ENCODE data around the gene ARRDC4. TPM values are rescaled to one million over a fixed set of nuclear protein-coding genes. Genes with fewer than 3 reads are reported as not detected.

The ARRDC4 gene
- total RNA-seq, 2 experiments from 2014 or later, result 0.88 to 1.1 TPM

GRCh38 chr15:98002419-98002818, 41.9 kb downstream of the ARRDC4 start:
- H3K9me3 Mint-ChIP-seq (ENCODE audit: low read depth), result no peaks in the 10 kb centered on the region
- DNase-seq, result no peak
- no peak overlapping the region for H3K4me3 Mint-ChIP-seq
- intact Hi-C loops (cut with DNase I, micrococcal nuclease), result no loop called here
- no peaks in the 10 kb centered on the region for H3K27me3 Mint-ChIP-seq
- no peaks in the 10 kb centered on the region for H3K4me1 Mint-ChIP-seq
- no peaks in the 10 kb centered on the region for H3K36me3 Mint-ChIP-seq (ENCODE audit: low read depth)
- POLR2A ChIA-PET, result no interaction called here
- no peak overlapping the region for H3K27ac Mint-ChIP-seq
- CTCF ChIA-PET, result no interaction called here
- no peak for ATAC-seq

GRCh38 chr15:98002866-98003265, 42.4 kb downstream of the ARRDC4 start:
- intact Hi-C loops (cut with DNase I, micrococcal nuclease), result no loop called here
- ATAC-seq (no peak), DNase-seq (no peak)
- ChIA-PET POLR2A (no interaction called here), CTCF (interaction anchor here (0.6 kb wide), 1 partner anchor 341 kb away, joined by 3 read pairs; no protein-coding TSS in a partner anchor)
- H3K27me3 Mint-ChIP-seq, result no peaks in the 10 kb centered on the region
- H3K36me3 Mint-ChIP-seq (ENCODE audit: low read depth), result no peaks in the 10 kb centered on the region
- no peak overlapping the region for H3K27ac Mint-ChIP-seq
- no peak overlapping the region for H3K4me3 Mint-ChIP-seq
- no peaks in the 10 kb centered on the region for H3K9me3 Mint-ChIP-seq (ENCODE audit: low read depth)
- no peaks in the 10 kb centered on the region for H3K4me1 Mint-ChIP-seq

- Mint-ChIP-seq H3K27me3 (no peaks in the 10 kb centered on the region), H3K27ac (no peak overlapping the region), H3K9me3 (ENCODE audit: low read depth) (no peaks in the 10 kb centered on the region), H3K4me1 (no peaks in the 10 kb centered on the region), H3K4me3 (no peak overlapping the region), H3K36me3 (ENCODE audit: low read depth) (no peaks in the 10 kb centered on the region)
- no peak for DNase-seq
- ChIA-PET CTCF (interaction anchor here (0.6 kb wide), 1 partner anchor 342 kb away, joined by 3 read pairs; no protein-coding TSS in a partner anchor), POLR2A (no interaction called here)
- intact Hi-C loops (cut with DNase I, micrococcal nuclease), result no loop called here
- no peak for ATAC-seq
Observed at GRCh38 chr15:98003518-98003917, 43.0 kb downstream of the ARRDC4 start.

GRCh38 chr15:98003996-98004395, 43.5 kb downstream of the ARRDC4 start:
- no peak overlapping the region for H3K4me3 Mint-ChIP-seq
- POLR2A ChIA-PET, result no interaction called here
- intact Hi-C loops (cut with DNase I, micrococcal nuclease), result no loop called here
- CTCF ChIA-PET, result no interaction called here
- no peak for DNase-seq
- H3K9me3 Mint-ChIP-seq (ENCODE audit: low read depth), result no peaks in the 10 kb centered on the region
- H3K36me3 Mint-ChIP-seq (ENCODE audit: low read depth), result no peaks in the 10 kb centered on the region
- H3K27me3 Mint-ChIP-seq, result no peaks in the 10 kb centered on the region
- no peaks in the 10 kb centered on the region for H3K4me1 Mint-ChIP-seq
- ATAC-seq, result no peak
- no peak overlapping the region for H3K27ac Mint-ChIP-seq

- DNase-seq (no peak), ATAC-seq (no peak)
- H3K27me3 Mint-ChIP-seq, result no peaks in the 10 kb centered on the region
- H3K4me3 Mint-ChIP-seq, result no peak overlapping the region
- H3K4me1 Mint-ChIP-seq, result no peaks in the 10 kb centered on the region
- no peak overlapping the region for H3K27ac Mint-ChIP-seq
- CTCF ChIA-PET, result no interaction called here
- no peaks in the 10 kb centered on the region for H3K36me3 Mint-ChIP-seq (ENCODE audit: low read depth)
- intact Hi-C loops (cut with DNase I, micrococcal nuclease), result no loop called here
- H3K9me3 Mint-ChIP-seq (ENCODE audit: low read depth), result no peaks in the 10 kb centered on the region
- POLR2A ChIA-PET, result no interaction called here
Observed at GRCh38 chr15:98005659-98006058, 45.2 kb downstream of the ARRDC4 start.

- Mint-ChIP-seq H3K4me3 (no peak overlapping the region), H3K4me1 (no peaks in the 10 kb centered on the region), H3K27ac (no peak overlapping the region), H3K27me3 (peaks cover 4% of the 10 kb centered on the region), H3K9me3 (ENCODE audit: low read depth) (no peaks in the 10 kb centered on the region), H3K36me3 (ENCODE audit: low read depth) (no peaks in the 10 kb centered on the region)
- ATAC-seq (no peak), DNase-seq (no peak)
- intact Hi-C loops (cut with DNase I, micrococcal nuclease), result no loop called here
- ChIA-PET CTCF (no interaction called here), POLR2A (no interaction called here)
Observed at GRCh38 chr15:98009169-98009568, 48.7 kb downstream of the ARRDC4 start.

- H3K4me3 Mint-ChIP-seq, result no peak overlapping the region
- ATAC-seq, result no peak
- no peak overlapping the region for H3K27ac Mint-ChIP-seq
- H3K36me3 Mint-ChIP-seq (ENCODE audit: low read depth), result no peaks in the 10 kb centered on the region
- no peak for DNase-seq
- ChIA-PET POLR2A (no interaction called here), CTCF (interaction anchor here (0.6 to 0.7 kb wide), 2 partner anchors 93 to 160 kb away, joined by 3 read pairs; no protein-coding TSS in a partner anchor)
- H3K9me3 Mint-ChIP-seq (ENCODE audit: low read depth), result no peaks in the 10 kb centered on the region
- H3K4me1 Mint-ChIP-seq, result no peaks in the 10 kb centered on the region
- intact Hi-C loops (cut with DNase I, micrococcal nuclease), result no loop called here
- H3K27me3 Mint-ChIP-seq, result peaks cover 4% of the 10 kb centered on the region
Observed at GRCh38 chr15:98009971-98010370, 49.5 kb downstream of the ARRDC4 start.

GRCh38 chr15:98012354-98012753, 51.9 kb downstream of the ARRDC4 start:
- ChIA-PET CTCF (no interaction called here), POLR2A (no interaction called here)
- Mint-ChIP-seq H3K27ac (no peak overlapping the region), H3K9me3 (ENCODE audit: low read depth) (no peaks in the 10 kb centered on the region), H3K4me1 (no peaks in the 10 kb centered on the region), H3K27me3 (peaks cover 4% of the 10 kb centered on the region), H3K4me3 (no peak overlapping the region), H3K36me3 (ENCODE audit: low read depth) (no peaks in the 10 kb centered on the region)
- ATAC-seq (no peak), DNase-seq (no peak)
- intact Hi-C loops (cut with DNase I, micrococcal nuclease), result no loop called here

- no peaks in the 10 kb centered on the region for H3K4me1 Mint-ChIP-seq
- CTCF ChIA-PET, result interaction anchor here (1.5 kb wide), 1 partner anchor 14 kb away, joined by 3 read pairs; no protein-coding TSS in a partner anchor
- no peaks in the 10 kb centered on the region for H3K36me3 Mint-ChIP-seq (ENCODE audit: low read depth)
- H3K9me3 Mint-ChIP-seq (ENCODE audit: low read depth), result no peaks in the 10 kb centered on the region
- H3K4me3 Mint-ChIP-seq, result no peak overlapping the region
- DNase-seq, result no peak
- H3K27ac Mint-ChIP-seq, result no peak overlapping the region
- no peak for ATAC-seq
- intact Hi-C loops (cut with DNase I, micrococcal nuclease), result no loop called here
- POLR2A ChIA-PET, result no interaction called here
- H3K27me3 Mint-ChIP-seq, result peaks cover 4% of the 10 kb centered on the region
Observed at GRCh38 chr15:98013631-98014030, 53.1 kb downstream of the ARRDC4 start.

GRCh38 chr15:98017150-98017964, 56.9 kb downstream of the ARRDC4 start:
- Mint-ChIP-seq H3K27ac (no peak overlapping the region), H3K4me1 (no peaks in the 10 kb centered on the region), H3K4me3 (no peak overlapping the region), H3K27me3 (no peaks in the 10 kb centered on the region), H3K36me3 (ENCODE audit: low read depth) (no peaks in the 10 kb centered on the region), H3K9me3 (ENCODE audit: low read depth) (no peaks in the 10 kb centered on the region)
- CTCF ChIA-PET, result no interaction called here
- DNase-seq, result no peak
- ATAC-seq, result no peak
- intact Hi-C loops (cut with DNase I, micrococcal nuclease), result no loop called here
- POLR2A ChIA-PET, result no interaction called here

- intact Hi-C loops (cut with DNase I, micrococcal nuclease), result no loop called here
- H3K9me3 Mint-ChIP-seq (ENCODE audit: low read depth), result no peaks in the 10 kb centered on the region
- no peaks in the 10 kb centered on the region for H3K4me1 Mint-ChIP-seq
- H3K4me3 Mint-ChIP-seq, result no peak overlapping the region
- H3K27ac Mint-ChIP-seq, result no peak overlapping the region
- CTCF ChIA-PET, result no interaction called here
- peaks cover 3% of the 10 kb centered on the region for H3K27me3 Mint-ChIP-seq
- no peak for ATAC-seq
- no peak for DNase-seq
- no peaks in the 10 kb centered on the region for H3K36me3 Mint-ChIP-seq (ENCODE audit: low read depth)
- POLR2A ChIA-PET, result no interaction called here
Observed at GRCh38 chr15:98018761-98019351, 58.4 kb downstream of the ARRDC4 start.

All from activated CD4-positive, alpha-beta T cell treated with anti-CD3 and anti-CD28 coated beads for 36 hours (primary cell).